Keratinocyte (primary cell): ENCODE data around the gene SPOCK3. TPM values are rescaled to one million over a fixed set of nuclear protein-coding genes. Genes with fewer than 3 reads are reported as not detected.

Experiments used
- DNase-seq: peaks from one replicate; pipeline ENCODE4 v3.0.0-alpha.2; 2011; ENCODE audit warnings: low read depth, missing footprints, low spot score
- FAIRE-seq: peaks from 2 replicates; lab custom pipeline; 2011; peaks lifted over from hg19 to GRCh38; lab: Jason Lieb, UNC
- H2AFZ ChIP-seq: 2 replicates; pipeline ENCODE4 v1.6.0; 2012; ENCODE audit warnings: low read length, control low read depth, inconsistent platforms; ENCODE audit not compliant: control insufficient read depth
- H3K27ac ChIP-seq: 2 replicates; pipeline ENCODE4 v1.5.1; 2011; ENCODE audit warnings: low read length; ENCODE audit not compliant: control insufficient read depth, insufficient read depth
- H3K27me3 ChIP-seq: 3 replicates; pipeline ENCODE4 v1.6.0; 2011; ENCODE audit warnings: low read length; ENCODE audit not compliant: control insufficient read depth, insufficient read depth; ENCODE audit errors: extremely low read depth
- H3K36me3 ChIP-seq, 2 experiments: 2 replicates in 1 of 2; 3 replicates in 1 of 2; pipeline ENCODE4 v1.5.1; 2011; ENCODE audit warnings: low read length in 2 of 2, mild to moderate bottlenecking in 1 of 2; ENCODE audit not compliant: control insufficient read depth in 2 of 2, insufficient read depth in 2 of 2; ENCODE audit errors: extremely low read depth in 1 of 2
- H3K4me1 ChIP-seq: 3 replicates; pipeline ENCODE4 v1.5.1; 2011; ENCODE audit warnings: low read length; ENCODE audit not compliant: control insufficient read depth, insufficient read depth; ENCODE audit errors: extremely low read depth
- H3K4me2 ChIP-seq: 3 replicates; pipeline ENCODE4 v1.6.0; 2011; ENCODE audit warnings: low read depth, low read length; ENCODE audit not compliant: control insufficient read depth, insufficient read depth; ENCODE audit errors: extremely low read depth
- H3K4me3 ChIP-seq, 3 experiments: fragments of 200-600 bp in 1 of 3; sonication (generic) in 1 of 3; 2 replicates in 2 of 3; 3 replicates in 1 of 3; pipeline ENCODE4 v1.5.1; 2011 to 2016; ENCODE audit warnings: low read length in 3 of 3, mild to moderate bottlenecking in 3 of 3, control low read depth in 2 of 3, inconsistent platforms in 1 of 3, low read depth in 1 of 3, mixed read lengths in 1 of 3, mixed run types in 1 of 3, moderate library complexity in 1 of 3; ENCODE audit not compliant: control insufficient read depth in 2 of 3, insufficient read depth in 2 of 3; ENCODE audit errors: extremely low read depth in 1 of 3
- H3K79me2 ChIP-seq: 2 replicates; pipeline ENCODE4 v1.6.0; 2012; ENCODE audit warnings: low read length; ENCODE audit not compliant: control insufficient read depth, insufficient read depth
- H3K9ac ChIP-seq: 3 replicates; pipeline ENCODE4 v1.6.0; 2011; ENCODE audit warnings: low read length; ENCODE audit not compliant: control insufficient read depth, insufficient read depth; ENCODE audit errors: extremely low read depth
- H3K9me1 ChIP-seq: 3 replicates; pipeline ENCODE4 v1.6.0; 2011; ENCODE audit warnings: low read length; ENCODE audit not compliant: control insufficient read depth, insufficient read depth; ENCODE audit errors: extremely low read depth
- H3K9me3 ChIP-seq: 2 replicates; pipeline ENCODE4 v1.5.1; 2012; ENCODE audit warnings: low read depth, low read length; ENCODE audit not compliant: control insufficient read depth
- H4K20me1 ChIP-seq: 3 replicates; pipeline ENCODE4 v1.6.0; 2011; ENCODE audit warnings: low read length; ENCODE audit not compliant: control insufficient read depth, insufficient read depth; ENCODE audit errors: extremely low read depth
- EZH2 ChIP-seq: IDR thresholded peaks from one replicate; pipeline ENCODE4 v1.6.1; 2012; ENCODE audit warnings: inconsistent platforms, mild to moderate bottlenecking, low read length, moderate library complexity
- dilution Hi-C: fragments of 300-500 bp; cut with MboI; formaldehyde crosslinking; loops from one replicate; pipeline ENCODE4 v1.7.0; 2020; ENCODE audit warnings: low sequenced_read_pairs; ENCODE audit not compliant: extremely low pct_ligation_motif_present
- polyA plus RNA-seq, 5 experiments: library from polyadenylated mRNA; depleted of rRNA in 3 of 5; stranded (reverse) in 3 of 5; stranded (forward) in 1 of 5; unstranded in 1 of 5; fragments of >200 nt; gene quantifications; 1 replicate in 1 of 5; 2 replicates in 3 of 5; 3 replicates in 1 of 5; pipeline versions ENCODE4 v1.2.1 to v1.2.3, GENCODE V29; 2011 to 2012; ENCODE audit warnings: missing spikeins in 2 of 5, low read depth in 1 of 5, low replicate concordance in 1 of 5
- TF ChIP-seq, protein P1 (sequence below), 3 experiments: IDR thresholded peaks in 1 of 3; conservative IDR thresholded peaks in 1 of 3; optimal IDR thresholded peaks in 1 of 3; 2 replicates in 2 of 3; 3 replicates in 1 of 3; pipeline versions ENCODE3 to v1.5.1; 2011; ENCODE audit warnings: low read length in 3 of 3, mild to moderate bottlenecking in 3 of 3, moderate library complexity in 2 of 3, control low read depth in 1 of 3, inconsistent platforms in 1 of 3; ENCODE audit not compliant: insufficient read depth in 2 of 3; ENCODE audit errors: extremely low read depth in 1 of 3

Gene SPOCK3
- polyA plus RNA-seq, 1 donor (not counting 4 experiments of a cell fraction or from before 2014, with no cell fraction given), result not detected

- H3K9me3 ChIP-seq, result no peaks in the 10 kb centered on the region
- H3K79me2 ChIP-seq, result no peaks in the 10 kb centered on the region
- DNase-seq (no peak), FAIRE-seq (no peak)
- TF ChIP-seq EZH2, result no peak
- TF ChIP-seq, protein P1, sequence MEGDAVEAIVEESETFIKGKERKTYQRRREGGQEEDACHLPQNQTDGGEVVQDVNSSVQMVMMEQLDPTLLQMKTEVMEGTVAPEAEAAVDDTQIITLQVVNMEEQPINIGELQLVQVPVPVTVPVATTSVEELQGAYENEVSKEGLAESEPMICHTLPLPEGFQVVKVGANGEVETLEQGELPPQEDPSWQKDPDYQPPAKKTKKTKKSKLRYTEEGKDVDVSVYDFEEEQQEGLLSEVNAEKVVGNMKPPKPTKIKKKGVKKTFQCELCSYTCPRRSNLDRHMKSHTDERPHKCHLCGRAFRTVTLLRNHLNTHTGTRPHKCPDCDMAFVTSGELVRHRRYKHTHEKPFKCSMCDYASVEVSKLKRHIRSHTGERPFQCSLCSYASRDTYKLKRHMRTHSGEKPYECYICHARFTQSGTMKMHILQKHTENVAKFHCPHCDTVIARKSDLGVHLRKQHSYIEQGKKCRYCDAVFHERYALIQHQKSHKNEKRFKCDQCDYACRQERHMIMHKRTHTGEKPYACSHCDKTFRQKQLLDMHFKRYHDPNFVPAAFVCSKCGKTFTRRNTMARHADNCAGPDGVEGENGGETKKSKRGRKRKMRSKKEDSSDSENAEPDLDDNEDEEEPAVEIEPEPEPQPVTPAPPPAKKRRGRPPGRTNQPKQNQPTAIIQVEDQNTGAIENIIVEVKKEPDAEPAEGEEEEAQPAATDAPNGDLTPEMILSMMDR (optimal IDR thresholded peaks at IDR 0.05 in 1 of 3, IDR thresholded peaks at IDR 0.05 in 1 of 3, conservative IDR thresholded peaks at IDR 0.05 in 1 of 3; ENCODE audit: extremely low read depth in 1 of 3, insufficient read depth in 2 of 3, low read length in 3 of 3), result no peak
- H3K9ac ChIP-seq, result no peak overlapping the region
- H3K27ac ChIP-seq, result no peak overlapping the region
- no peak overlapping the region for H3K4me3 ChIP-seq
- no peaks in the 10 kb centered on the region for H3K4me1 ChIP-seq
- H3K27me3 ChIP-seq, result no peaks in the 10 kb centered on the region
- H3K4me2 ChIP-seq, result no peak overlapping the region
- no peaks in the 10 kb centered on the region for H3K9me1 ChIP-seq
- H2AFZ ChIP-seq, result no peak overlapping the region
- dilution Hi-C loops, result no loop called here
- H3K36me3 ChIP-seq, result no peaks in the 10 kb centered on the region
- no peaks in the 10 kb centered on the region for H4K20me1 ChIP-seq
Measured at GRCh38 chr4:167176723-167177367, 57.4 kb downstream of the SPOCK3 start.

DNA sequence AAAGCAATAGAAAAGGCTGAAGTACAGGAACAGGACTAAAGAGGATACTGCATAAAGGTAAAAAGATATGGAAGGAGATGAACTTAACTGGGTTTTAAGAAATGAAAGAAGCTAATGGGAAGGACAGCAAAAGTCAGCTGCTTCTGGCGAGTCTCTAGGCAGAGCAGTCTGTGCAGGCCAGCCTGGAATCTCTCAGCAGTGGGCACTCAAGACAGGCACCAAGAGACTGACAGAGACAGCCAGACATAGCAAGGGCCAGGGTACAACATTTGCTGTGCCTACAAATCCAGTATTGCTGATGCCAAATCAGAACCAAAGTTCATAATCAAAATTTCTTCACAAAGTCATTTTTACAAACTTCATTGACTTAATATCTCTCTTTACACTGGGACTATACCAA is 62.4 kb downstream of the SPOCK3 start:
- no peaks in the 10 kb centered on the region for H3K4me1 ChIP-seq
- no peaks in the 10 kb centered on the region for H3K79me2 ChIP-seq
- DNase-seq, result no peak
- H3K27ac ChIP-seq, result no peak overlapping the region
- H4K20me1 ChIP-seq, result no peaks in the 10 kb centered on the region
- H3K9me3 ChIP-seq, result no peaks in the 10 kb centered on the region
- dilution Hi-C loops, result no loop called here
- no peak overlapping the region for H3K9ac ChIP-seq
- FAIRE-seq, result no peak
- no peaks in the 10 kb centered on the region for H3K36me3 ChIP-seq
- TF ChIP-seq EZH2, result no peak
- TF ChIP-seq, protein P1 (optimal IDR thresholded peaks at IDR 0.05 in 1 of 3, IDR thresholded peaks at IDR 0.05 in 1 of 3, conservative IDR thresholded peaks at IDR 0.05 in 1 of 3; ENCODE audit: extremely low read depth in 1 of 3, insufficient read depth in 2 of 3, low read length in 3 of 3), result no peak
- H3K9me1 ChIP-seq, result no peaks in the 10 kb centered on the region
- H2AFZ ChIP-seq, result no peak overlapping the region
- no peak overlapping the region for H3K4me3 ChIP-seq
- no peaks in the 10 kb centered on the region for H3K27me3 ChIP-seq
- H3K4me2 ChIP-seq, result no peak overlapping the region
